AG04449 (cell line): ENCODE data around the gene RIPOR3.
A peak's percentile ranks its signal among the peaks of the same experiment; 100 is the strongest.

Experiments used
- CTCF ChIA-PET: fragments of 350-600 bp; formaldehyde crosslinking; extraction: SDS; loops from one replicate; lab custom pipeline; 2021; ENCODE audit warnings: antibody characterized with exemption; lab: Yijun Ruan, JAX
- POLR2A ChIA-PET: fragments of 400-600, 350-600 bp; formaldehyde crosslinking; extraction: SDS; loops from one replicate; lab custom pipeline; 2020; ENCODE audit warnings: antibody characterized with exemption, inconsistent platforms; lab: Yijun Ruan, JAX
- DNase-seq: peaks from one replicate; pipeline ENCODE4 v3.0.0-alpha.2; 2010; ENCODE audit warnings: low read depth, low spot score
- H3K4me3 ChIP-seq: 2 replicates; pipeline ENCODE4 v1.5.1; 2011; ENCODE audit warnings: low read depth, mild to moderate bottlenecking, control low read depth, low read length
- TF ChIP-seq, protein P1 (sequence below): IDR thresholded peaks from one replicate; pipeline ENCODE4 v1.5.1; 2011; ENCODE audit warnings: mild to moderate bottlenecking, moderate library complexity, low read length, control low read depth, inconsistent platforms; ENCODE audit not compliant: insufficient read depth; ENCODE audit errors: missing control alignments

The RIPOR3 gene

DNA sequence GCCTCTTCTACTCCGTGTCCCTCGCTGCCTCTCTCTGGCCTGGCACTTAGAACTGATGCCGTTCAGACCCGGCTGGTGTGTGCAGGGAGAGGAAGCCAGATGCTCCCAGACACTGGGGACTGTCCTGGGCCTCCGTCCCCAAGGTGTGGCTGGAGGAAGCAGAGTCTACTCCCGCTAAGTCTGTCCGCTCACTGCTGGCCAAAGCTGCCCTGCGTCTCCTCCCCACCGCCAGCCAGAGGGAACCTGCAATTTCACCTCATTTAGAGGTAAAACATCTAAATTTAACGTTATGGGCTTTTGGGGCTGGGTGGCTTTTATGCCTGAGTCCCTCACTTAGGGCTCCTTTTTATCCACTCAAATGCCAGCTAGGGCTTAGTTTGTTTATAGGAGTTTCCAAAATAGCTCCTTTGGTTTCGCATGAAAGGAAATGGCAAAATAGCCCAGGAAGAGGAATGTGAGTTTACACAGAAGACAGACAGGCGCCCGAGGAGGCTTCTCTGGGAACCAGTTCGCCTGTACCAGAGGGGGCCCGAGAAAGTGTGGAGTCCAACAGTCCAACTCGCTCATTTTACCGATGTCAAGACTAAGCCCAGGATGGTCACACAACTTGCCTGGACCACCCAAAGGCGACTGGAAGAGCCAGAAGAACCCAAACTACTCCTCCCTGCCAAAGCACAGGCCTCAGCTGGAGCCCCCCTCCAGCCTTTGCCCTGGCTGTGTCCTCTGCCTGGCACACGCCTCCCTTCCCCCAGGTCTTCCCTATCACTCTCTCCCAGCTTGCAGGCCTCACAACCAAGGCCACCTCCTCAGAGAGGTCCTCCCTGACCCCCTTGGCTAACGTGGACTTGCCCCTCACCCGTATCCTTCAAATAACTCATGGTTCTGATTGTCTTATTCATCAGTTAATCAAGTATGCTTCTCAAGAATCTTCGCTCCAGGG lies 54.5 kb downstream of the RIPOR3 start:
- no peak for DNase-seq
- CTCF ChIA-PET = interaction anchor here (0.8 to 15.3 kb wide), 14 partner anchors 8 to 139 kb away, joined by 3 to 174 read pairs (median 4); no protein-coding TSS in a partner anchor
- H3K4me3 ChIP-seq = no peak overlapping the region
- POLR2A ChIA-PET = no interaction called here
- TF ChIP-seq, protein P1, sequence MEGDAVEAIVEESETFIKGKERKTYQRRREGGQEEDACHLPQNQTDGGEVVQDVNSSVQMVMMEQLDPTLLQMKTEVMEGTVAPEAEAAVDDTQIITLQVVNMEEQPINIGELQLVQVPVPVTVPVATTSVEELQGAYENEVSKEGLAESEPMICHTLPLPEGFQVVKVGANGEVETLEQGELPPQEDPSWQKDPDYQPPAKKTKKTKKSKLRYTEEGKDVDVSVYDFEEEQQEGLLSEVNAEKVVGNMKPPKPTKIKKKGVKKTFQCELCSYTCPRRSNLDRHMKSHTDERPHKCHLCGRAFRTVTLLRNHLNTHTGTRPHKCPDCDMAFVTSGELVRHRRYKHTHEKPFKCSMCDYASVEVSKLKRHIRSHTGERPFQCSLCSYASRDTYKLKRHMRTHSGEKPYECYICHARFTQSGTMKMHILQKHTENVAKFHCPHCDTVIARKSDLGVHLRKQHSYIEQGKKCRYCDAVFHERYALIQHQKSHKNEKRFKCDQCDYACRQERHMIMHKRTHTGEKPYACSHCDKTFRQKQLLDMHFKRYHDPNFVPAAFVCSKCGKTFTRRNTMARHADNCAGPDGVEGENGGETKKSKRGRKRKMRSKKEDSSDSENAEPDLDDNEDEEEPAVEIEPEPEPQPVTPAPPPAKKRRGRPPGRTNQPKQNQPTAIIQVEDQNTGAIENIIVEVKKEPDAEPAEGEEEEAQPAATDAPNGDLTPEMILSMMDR = no peak

DNA sequence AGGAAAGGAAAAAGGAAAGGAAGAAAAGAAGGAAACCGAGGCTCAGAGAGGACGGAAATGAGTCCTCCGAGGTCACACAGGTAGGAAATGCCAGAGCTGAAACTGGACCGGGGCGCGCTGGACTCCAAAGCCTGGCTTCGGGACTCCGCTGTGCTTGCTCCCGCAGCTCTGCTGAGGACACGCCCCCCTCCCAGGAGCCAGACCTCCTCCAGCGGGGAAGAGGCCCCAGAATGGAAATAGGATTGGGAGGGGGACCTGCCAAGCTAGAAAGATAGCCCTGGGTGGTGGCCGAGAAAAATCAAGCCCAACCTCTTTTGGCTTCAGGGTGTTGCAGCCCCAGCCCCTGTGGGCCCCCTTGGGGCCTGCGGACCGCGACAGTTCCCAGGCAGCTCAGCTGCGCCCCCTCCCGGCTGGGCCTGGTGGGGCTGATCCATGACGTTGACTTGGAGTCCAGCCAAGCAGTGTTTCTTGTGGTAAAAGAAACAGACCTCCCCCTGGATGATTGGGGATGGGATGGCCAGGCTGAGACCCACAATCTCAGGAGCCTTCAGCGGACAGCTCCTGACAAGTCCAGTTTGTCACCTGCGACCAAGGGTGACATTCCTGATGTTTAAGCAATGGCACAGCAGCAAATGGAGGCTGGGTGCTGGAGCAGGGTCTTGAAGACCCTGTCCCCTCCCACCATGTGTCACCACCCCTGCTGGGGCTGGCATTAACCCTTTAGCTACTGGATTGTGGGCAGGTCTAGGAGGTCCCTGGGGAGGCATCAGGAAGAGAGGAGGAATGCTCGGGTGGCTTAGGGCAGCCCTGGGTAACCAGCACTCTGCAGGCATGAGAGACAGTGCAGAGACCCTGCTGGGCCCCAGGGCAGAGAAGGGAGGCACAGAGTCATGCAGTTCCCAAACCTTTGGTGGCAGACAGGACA lies 55.4 kb downstream of the RIPOR3 start:
- TF ChIP-seq, protein P1 = peak; percentile 91
- POLR2A ChIA-PET = no interaction called here
- CTCF ChIA-PET = interaction anchor here (0.6 to 15.3 kb wide), 21 partner anchors 7 to 140 kb away, joined by 3 to 174 read pairs (median 3); no protein-coding TSS in a partner anchor
- no peak for DNase-seq
- H3K4me3 ChIP-seq = no peak overlapping the region

DNA sequence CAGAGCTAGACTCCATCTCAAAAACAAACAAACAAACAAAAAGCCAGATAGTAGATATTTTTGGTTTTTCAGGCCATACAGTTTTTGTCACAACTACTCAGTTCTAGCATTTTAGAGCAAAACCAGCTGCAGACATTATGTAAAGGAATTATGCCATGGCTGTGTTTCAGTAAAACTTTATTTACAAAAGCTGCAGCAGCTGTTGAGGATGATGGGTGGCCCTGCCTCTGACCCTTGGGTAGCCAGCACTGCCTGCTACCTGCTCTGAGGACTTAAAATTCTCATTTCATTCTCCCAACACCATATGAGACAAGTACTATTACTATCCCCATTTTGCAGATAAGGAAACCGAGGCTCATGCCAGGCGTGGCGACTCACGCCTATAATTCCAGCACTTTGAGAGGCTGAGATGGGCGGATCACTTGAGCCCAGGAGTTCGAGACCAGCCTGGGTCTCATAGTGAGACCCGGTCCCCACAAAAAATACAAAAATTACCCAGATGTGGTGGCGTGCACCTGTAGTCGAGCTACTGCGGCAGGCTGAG lies 56.3 kb downstream of the RIPOR3 start:
- DNase-seq = no peak
- TF ChIP-seq, protein P1 = no peak
- ChIA-PET CTCF (interaction anchor here (0.6 to 15.3 kb wide), 15 partner anchors 9 to 115 kb away, joined by 3 to 174 read pairs (median 3); no protein-coding TSS in a partner anchor), POLR2A (no interaction called here)
- no peak overlapping the region for H3K4me3 ChIP-seq

DNA sequence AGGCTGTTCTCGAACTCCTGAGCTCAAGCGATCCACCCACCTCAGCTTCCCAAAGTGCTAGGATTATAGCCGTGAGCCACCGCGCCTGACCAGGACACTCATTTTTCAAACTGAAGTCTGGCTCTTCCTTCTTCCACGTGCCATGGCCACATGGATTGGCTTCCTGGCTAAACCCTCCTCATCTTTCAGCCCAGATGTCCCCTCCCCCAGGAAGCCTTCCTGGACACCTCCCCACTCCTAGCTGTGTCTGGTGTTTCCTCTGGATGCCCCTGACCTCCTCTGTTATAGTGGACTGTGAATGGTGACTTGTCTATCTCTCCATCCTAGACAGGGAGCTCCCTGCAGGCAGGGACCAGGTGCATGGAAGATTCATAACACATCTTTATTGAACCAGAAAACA lies 57.2 kb downstream of the RIPOR3 start:
- CTCF ChIA-PET = interaction anchor here (1.0 to 15.3 kb wide), 6 partner anchors 10 to 115 kb away, joined by 3 to 174 read pairs (median 6); no protein-coding TSS in a partner anchor

DNA sequence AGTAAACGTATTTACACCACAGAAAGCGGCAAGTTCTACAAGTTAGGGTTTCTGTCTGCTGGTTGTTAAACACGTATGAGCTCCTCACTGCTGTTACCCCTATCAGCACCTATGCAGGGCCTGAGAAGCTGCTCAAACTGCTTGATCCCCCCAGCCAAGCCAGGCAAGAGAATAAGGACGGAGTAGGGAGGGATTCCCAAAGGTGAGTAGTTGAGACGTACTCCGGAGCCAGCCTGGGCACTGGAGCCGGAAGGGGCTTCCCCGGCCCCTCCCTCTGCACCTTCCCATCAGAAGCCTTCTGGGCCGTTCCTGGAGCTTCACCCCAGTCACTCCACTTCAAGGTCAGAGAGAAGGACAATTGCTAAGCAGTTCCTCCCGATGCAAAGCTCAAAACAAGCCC lies 58.0 kb downstream of the RIPOR3 start:
- POLR2A ChIA-PET = no interaction called here
- H3K4me3 ChIP-seq = no peak overlapping the region

More for the DNA sequence above, 57.2 kb downstream of the RIPOR3 start:
- no peak for DNase-seq
- POLR2A ChIA-PET = no interaction called here
- TF ChIP-seq, protein P1 = no peak
- no peak overlapping the region for H3K4me3 ChIP-seq

More for the DNA sequence above, 58.0 kb downstream of the RIPOR3 start:
- no peak for DNase-seq
- TF ChIP-seq, protein P1 = no peak
- CTCF ChIA-PET = interaction anchor here (1.3 to 15.3 kb wide), 5 partner anchors 9 to 116 kb away, joined by 3 to 174 read pairs (median 6); no protein-coding TSS in a partner anchor
